ENCODE data around the gene CERS4.
A peak's percentile ranks its signal among the peaks of the same experiment; 100 is the strongest.
"Not testable (repeated sequence)": the region's sequence is repeated elsewhere in the genome, so short reads cannot be mapped to it uniquely, and the experiment has no call there.

The CERS4 gene

GRCh38 chr19:8237026-8237425 is 27.9 kb downstream of the CERS4 start:
- H3K4me2 ChIP-seq (ENCODE audit: low read length), result no peak overlapping the region
- no peaks in the 10 kb centered on the region for H3K9me3 ChIP-seq (replicated peaks; ENCODE audit: low read length)
- peaks cover 7% of the 10 kb centered on the region for H3K4me1 ChIP-seq (ENCODE audit: control insufficient read depth, insufficient read depth, low read length)
- no peak overlapping the region for H3K9ac ChIP-seq (ENCODE audit: low read depth, low read length)
- no peak overlapping the region for H3K4me3 ChIP-seq (ENCODE audit: low read length)
- no peaks in the 10 kb centered on the region for H3K36me3 ChIP-seq (ENCODE audit: insufficient read depth, low read length)
- H3K27me3 ChIP-seq (ENCODE audit: control insufficient read depth, insufficient read depth, low read length), result peaks cover 3% of the 10 kb centered on the region

DNA sequence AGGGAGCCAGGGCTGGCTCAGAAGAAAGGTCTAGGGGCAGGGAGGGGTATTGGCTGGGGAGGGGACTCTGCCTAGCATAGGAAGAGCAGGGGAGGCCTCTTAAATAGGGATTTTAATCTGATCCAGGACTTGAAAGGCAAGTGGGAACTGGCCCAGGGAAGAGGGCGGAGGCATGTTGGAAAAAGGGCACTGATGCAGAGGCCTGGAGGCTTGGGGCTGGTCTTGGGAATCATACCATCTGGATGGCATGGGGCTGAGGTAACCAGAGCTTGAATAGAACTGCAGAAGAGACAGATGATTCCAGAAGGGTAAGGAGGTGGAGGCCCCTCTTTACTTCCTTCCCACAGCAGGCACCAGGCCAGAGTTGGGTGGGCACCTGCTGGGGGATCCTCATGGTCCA is 29.1 kb downstream of the CERS4 start:
- Histone ChIP-seq H3K27me3 (ENCODE audit: control insufficient read depth, insufficient read depth, low read length) (peaks cover 3% of the 10 kb centered on the region), H3K9ac (ENCODE audit: low read depth, low read length) (no peak overlapping the region), H3K4me3 (ENCODE audit: low read length) (no peak overlapping the region), H3K4me1 (ENCODE audit: control insufficient read depth, insufficient read depth, low read length) (peaks cover 7% of the 10 kb centered on the region), H3K9me3 (replicated peaks; ENCODE audit: low read length) (no peaks in the 10 kb centered on the region), H3K4me2 (ENCODE audit: low read length) (no peak overlapping the region), H3K36me3 (ENCODE audit: insufficient read depth, low read length) (no peaks in the 10 kb centered on the region)

DNA sequence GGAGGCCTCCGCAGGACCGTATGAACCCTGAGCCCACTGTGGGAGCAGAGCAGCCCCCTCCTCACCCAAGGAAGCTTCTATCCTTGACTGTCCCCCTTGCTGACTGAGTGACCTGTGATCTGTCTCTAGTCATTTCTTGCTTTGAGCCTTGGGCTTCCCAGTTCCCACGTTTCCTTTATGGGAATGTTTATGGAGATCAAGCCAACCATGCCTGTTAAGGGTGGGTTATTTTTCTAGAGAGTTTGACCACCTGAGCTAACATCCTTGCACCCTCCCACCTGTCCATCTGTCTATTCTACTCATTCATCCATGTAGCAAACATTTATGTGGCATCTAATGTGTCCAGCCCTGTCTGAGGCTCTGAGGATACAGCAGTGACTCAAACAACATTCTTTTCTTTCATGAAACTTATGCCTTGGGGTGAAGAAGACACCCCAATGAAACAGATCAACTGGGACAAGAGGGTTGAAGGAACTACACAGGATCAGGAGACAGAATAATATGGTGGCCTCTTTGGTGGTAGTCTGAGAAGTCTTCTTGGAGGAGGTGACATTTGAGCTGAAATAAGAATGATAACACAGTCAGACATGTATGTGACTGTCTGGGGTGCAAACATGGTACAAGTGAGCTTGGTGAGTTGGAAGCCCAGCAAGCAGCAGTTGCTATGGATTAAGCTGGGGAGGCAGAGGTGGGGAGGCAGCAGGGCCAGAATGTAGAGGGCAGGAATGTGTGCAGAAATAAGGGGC is 30.5 kb downstream of the CERS4 start:
- H3K36me3 ChIP-seq (ENCODE audit: insufficient read depth, low read length), result no peaks in the 10 kb centered on the region
- H3K9me3 ChIP-seq (replicated peaks; ENCODE audit: low read length), result no peaks in the 10 kb centered on the region
- no peak overlapping the region for H3K9ac ChIP-seq (ENCODE audit: low read depth, low read length)
- H3K4me3 ChIP-seq (ENCODE audit: low read length), result no peak overlapping the region
- peaks cover 7% of the 10 kb centered on the region for H3K4me1 ChIP-seq (ENCODE audit: control insufficient read depth, insufficient read depth, low read length)
- no peak overlapping the region for H3K4me2 ChIP-seq (ENCODE audit: low read length)
- H3K27me3 ChIP-seq (ENCODE audit: control insufficient read depth, insufficient read depth, low read length), result peaks cover 3% of the 10 kb centered on the region

- Histone ChIP-seq H3K4me3 (ENCODE audit: low read length) (peak overlapping the region; percentile 40), H3K27me3 (ENCODE audit: control insufficient read depth, insufficient read depth, low read length) (peaks cover 3% of the 10 kb centered on the region), H3K9me3 (replicated peaks; ENCODE audit: low read length) (no peaks in the 10 kb centered on the region), H3K4me2 (ENCODE audit: low read length) (peak overlapping the region; percentile 62), H3K4me1 (ENCODE audit: control insufficient read depth, insufficient read depth, low read length) (peaks cover 7% of the 10 kb centered on the region), H3K36me3 (ENCODE audit: insufficient read depth, low read length) (no peaks in the 10 kb centered on the region), H3K9ac (ENCODE audit: low read depth, low read length) (no peak overlapping the region)
Observed at GRCh38 chr19:8240274-8241229, 31.4 kb downstream of the CERS4 start.

DNA sequence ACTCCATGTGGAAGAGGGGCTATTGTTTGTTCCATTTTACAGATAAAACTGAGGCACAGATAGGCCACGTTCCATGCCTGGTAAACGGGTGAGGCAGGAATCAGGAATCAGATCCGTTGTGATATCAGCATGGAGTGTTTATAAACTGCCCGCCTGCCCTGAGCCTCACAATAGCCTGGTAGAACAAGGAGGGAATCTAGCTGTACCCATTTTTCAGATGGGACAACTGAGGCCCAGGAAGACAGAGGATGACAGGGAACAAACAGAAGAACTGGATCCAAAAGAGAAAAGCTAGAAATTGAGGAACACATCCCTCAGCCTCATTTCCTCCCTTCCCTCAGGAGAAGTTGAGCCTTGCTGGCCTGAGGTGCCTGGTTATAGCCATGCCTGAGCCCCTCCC is 32.5 kb downstream of the CERS4 start:
- Histone ChIP-seq H3K4me2 (ENCODE audit: low read length) (no peak overlapping the region), H3K4me3 (ENCODE audit: low read length) (no peak overlapping the region), H3K4me1 (ENCODE audit: control insufficient read depth, insufficient read depth, low read length) (peaks cover 7% of the 10 kb centered on the region), H3K36me3 (ENCODE audit: insufficient read depth, low read length) (no peaks in the 10 kb centered on the region), H3K27me3 (ENCODE audit: control insufficient read depth, insufficient read depth, low read length) (peaks cover 3% of the 10 kb centered on the region), H3K9me3 (replicated peaks; ENCODE audit: low read length) (no peaks in the 10 kb centered on the region), H3K9ac (ENCODE audit: low read depth, low read length) (no peak overlapping the region)

DNA sequence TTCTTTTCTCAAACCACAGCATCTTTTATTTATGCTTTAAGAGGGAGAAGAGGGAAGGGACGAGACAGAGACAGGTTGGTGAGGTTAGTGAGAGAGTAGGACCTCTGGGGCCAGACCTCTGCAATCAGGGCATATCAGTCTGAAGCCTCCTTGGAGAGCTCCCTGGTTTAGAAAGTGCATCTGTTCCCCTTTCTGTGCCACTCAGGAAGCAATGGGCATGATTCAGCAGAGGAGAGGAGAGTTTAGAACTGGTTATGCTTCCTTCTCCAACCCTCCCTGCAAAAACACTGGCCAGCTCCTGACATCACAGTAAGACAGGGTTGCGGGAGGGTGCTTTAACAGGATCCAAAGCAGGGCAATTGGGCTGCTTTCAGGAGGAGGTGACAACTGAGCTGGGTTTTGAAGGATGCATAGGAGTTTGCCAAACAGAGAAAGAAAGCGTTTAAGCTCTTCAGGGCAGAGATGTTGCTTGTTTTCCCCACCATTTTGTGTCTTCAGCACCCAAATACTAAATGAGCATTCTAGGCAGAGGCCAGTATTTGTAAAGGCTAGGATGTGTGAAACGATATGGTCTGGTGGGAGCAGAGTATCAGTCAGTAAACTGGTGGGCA is 33.1 kb downstream of the CERS4 start:
- H3K9me3 ChIP-seq (replicated peaks; ENCODE audit: low read length), result no peaks in the 10 kb centered on the region
- H3K4me3 ChIP-seq (ENCODE audit: low read length), result no peak overlapping the region
- H3K36me3 ChIP-seq (ENCODE audit: insufficient read depth, low read length), result no peaks in the 10 kb centered on the region

DNA sequence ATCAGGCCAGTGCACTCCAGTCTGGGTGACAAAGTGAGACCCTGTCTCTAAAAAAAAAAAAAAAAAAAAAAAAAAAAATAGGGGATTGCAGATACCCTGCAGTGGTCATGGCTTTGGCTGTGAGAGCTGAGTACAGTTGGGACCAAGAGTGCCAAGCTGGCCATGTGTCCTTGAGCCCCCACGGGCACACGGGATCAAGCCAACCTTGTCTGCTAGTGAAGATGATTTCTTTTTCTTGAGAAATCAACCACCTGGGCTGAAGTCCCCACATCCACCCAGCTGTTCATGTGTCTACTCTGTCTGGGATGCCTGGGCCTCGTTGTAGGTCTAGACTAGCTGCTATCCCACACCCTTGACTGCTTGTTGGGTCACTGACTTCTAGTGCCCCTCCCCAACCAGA is 34.0 kb downstream of the CERS4 start:
- Histone ChIP-seq H3K4me2 (ENCODE audit: low read length) (no peak overlapping the region), H3K36me3 (ENCODE audit: insufficient read depth, low read length) (no peaks in the 10 kb centered on the region), H3K4me3 (ENCODE audit: low read length) (no peak overlapping the region), H3K9ac (ENCODE audit: low read depth, low read length) (no peak overlapping the region), H3K4me1 (ENCODE audit: control insufficient read depth, insufficient read depth, low read length) (peaks cover 7% of the 10 kb centered on the region), H3K9me3 (replicated peaks; ENCODE audit: low read length) (no peaks in the 10 kb centered on the region), H3K27me3 (ENCODE audit: control insufficient read depth, insufficient read depth, low read length) (peaks cover 3% of the 10 kb centered on the region)

More for the DNA sequence above, 33.1 kb downstream of the CERS4 start:
- peaks cover 7% of the 10 kb centered on the region for H3K4me1 ChIP-seq (ENCODE audit: control insufficient read depth, insufficient read depth, low read length)
- peaks cover 3% of the 10 kb centered on the region for H3K27me3 ChIP-seq (ENCODE audit: control insufficient read depth, insufficient read depth, low read length)
- no peak overlapping the region for H3K4me2 ChIP-seq (ENCODE audit: low read length)
- H3K9ac ChIP-seq (ENCODE audit: low read depth, low read length), result no peak overlapping the region

- Histone ChIP-seq H3K9me3 (replicated peaks; ENCODE audit: low read length) (no peaks in the 10 kb centered on the region), H3K4me3 (ENCODE audit: low read length) (no peak overlapping the region), H3K4me2 (ENCODE audit: low read length) (no peak overlapping the region), H3K36me3 (ENCODE audit: insufficient read depth, low read length) (no peaks in the 10 kb centered on the region), H3K9ac (ENCODE audit: low read depth, low read length) (no peak overlapping the region), H3K4me1 (ENCODE audit: control insufficient read depth, insufficient read depth, low read length) (peaks cover 7% of the 10 kb centered on the region), H3K27me3 (ENCODE audit: control insufficient read depth, insufficient read depth, low read length) (peaks cover 3% of the 10 kb centered on the region)
Observed at GRCh38 chr19:8244442-8244841, 35.3 kb downstream of the CERS4 start.

DNA sequence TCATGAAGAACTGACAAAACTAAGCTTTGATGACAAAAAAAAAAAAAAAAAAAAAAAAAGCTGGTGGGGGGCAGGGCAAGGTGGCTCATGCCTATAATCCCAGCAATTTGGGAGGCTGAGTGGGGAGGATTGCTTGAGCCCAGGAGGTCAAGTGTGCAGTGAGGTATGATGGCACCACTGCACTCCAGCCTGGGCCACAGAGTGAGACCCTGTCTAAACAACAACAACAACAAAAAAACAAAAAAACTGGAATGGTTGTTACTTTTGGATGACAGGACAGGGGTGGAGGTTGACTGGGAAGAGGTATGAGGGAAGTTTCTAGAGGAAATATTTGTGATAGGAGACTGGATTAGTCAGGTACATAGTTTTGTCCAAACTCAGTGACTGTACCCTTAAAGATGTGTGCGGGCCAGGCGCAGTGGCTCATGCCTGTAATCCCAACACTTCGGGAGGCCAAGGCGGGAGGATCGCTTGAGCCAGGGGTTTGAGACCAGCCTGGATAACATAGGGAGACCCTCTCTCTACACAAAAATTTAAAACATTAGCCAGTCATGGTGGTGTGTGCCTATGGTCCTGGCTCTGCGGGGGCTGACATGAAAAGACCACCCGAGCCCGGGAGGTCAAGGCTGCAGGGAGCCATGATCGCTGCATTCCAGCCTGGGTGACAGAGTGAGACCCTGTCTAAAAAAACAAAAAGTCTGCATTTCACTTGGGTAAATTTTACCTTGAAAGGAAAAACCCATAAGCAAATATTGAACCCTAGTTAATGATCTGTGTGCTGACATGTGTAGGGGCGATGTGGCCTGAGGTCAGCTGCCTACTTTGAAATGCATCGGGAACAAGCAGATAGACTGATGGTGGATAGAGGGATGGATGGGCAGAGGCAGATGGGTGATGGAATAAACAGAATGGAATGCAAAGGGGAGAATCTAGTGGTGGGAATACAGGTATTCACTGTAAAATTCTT is 37.0 kb downstream of the CERS4 start:
- no peaks in the 10 kb centered on the region for H3K9me3 ChIP-seq (replicated peaks; ENCODE audit: low read length)
- no peak overlapping the region for H3K4me2 ChIP-seq (ENCODE audit: low read length)
- no peak overlapping the region for H3K9ac ChIP-seq (ENCODE audit: low read depth, low read length)
- H3K4me3 ChIP-seq (ENCODE audit: low read length), result no peak overlapping the region
- H3K27me3 ChIP-seq (ENCODE audit: control insufficient read depth, insufficient read depth, low read length), result peaks cover 4% of the 10 kb centered on the region
- no peaks in the 10 kb centered on the region for H3K36me3 ChIP-seq (ENCODE audit: insufficient read depth, low read length)
- peaks cover 2% of the 10 kb centered on the region for H3K4me1 ChIP-seq (ENCODE audit: control insufficient read depth, insufficient read depth, low read length)

DNA sequence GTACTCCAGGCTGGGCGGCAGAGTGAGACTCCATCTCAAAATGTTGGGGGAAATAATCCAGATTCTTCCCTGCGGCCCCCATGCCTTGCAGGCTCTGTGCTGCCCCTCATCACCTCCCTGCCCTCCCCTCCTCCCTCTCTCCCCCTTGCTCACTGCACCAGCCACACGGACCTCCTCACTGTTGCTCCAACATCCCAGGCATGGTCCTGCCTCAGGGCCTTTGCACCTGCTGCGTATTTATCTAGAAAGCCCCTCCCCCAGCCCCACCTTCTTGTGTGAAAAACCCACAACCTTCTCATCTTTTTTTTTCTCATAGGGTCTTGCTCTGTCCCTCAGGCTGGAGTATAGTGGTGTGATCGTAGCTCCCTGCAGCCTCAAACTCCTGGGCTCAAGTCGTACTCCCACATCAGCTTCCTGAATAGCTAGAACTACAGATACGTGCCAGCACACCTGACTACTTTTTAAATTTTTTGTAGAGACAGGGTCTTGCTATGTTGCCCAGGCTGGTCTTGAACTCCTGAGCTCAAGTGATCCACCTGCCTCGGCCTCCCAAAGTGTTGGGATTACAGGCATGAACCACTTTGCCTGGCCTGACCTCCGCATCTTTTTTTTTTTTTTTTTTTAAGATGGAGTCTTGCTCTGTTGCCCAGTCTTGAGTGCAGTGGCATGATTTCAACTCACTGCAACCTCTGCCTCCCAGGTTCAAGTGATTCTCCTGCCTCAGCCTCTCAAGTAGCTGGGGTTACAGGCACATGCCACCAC is 38.1 kb downstream of the CERS4 start:
- not testable (repeated sequence) for H3K4me3 ChIP-seq (ENCODE audit: low read length); H3K9ac ChIP-seq (ENCODE audit: low read depth, low read length); H3K27me3 ChIP-seq (ENCODE audit: control insufficient read depth, insufficient read depth, low read length); H3K36me3 ChIP-seq (ENCODE audit: insufficient read depth, low read length); H3K4me1 ChIP-seq (ENCODE audit: control insufficient read depth, insufficient read depth, low read length); H3K9me3 ChIP-seq (replicated peaks; ENCODE audit: low read length); H3K4me2 ChIP-seq (ENCODE audit: low read length)
